ENCODE measurements around the gene APC2.
"Not testable (repeated sequence)": the region's sequence is repeated elsewhere in the genome, so short reads cannot be mapped to it uniquely, and the experiment has no call there.

Gene APC2

DNA sequence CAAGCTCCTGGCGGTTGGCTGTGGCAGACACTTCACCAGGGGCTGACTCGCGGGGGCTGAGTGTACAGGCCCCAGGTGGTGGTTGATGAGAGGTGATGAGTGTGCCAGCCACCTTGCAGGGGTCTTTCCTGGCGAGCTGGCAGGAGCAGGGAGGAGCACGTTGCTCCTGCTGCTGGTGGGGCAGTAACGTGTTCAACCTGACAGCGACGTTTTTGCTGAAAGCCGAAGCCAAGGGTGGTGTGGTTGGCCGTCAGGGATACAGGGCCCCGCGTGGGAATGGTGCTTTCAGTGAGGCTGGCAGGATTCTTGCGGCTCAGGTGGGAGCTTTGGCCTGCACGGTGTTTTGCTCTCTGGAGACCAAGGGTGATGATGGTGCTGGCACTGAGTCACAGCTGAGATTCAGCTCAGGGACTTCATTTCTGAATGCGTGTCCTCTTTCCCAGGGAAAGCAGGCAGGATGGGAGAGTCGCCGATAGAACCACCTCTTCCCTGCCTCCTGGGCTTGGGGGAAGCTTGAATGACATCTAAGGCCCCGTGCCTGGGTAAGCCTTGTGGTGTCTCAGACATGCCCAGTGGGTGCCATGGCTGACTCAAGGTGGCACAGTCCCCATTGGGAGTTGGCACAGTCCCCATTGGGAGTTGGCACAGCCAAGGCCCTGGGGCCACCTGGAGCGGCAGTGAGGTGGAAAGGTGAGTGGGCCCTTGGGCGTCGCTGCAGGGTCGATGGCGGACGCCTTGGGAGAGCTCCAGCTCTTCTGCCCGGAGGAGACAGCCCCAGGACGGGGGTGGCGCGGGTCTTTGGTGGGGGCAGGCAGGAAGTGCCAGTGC, 33.7 kb upstream of the APC2 start:
- DNase-seq, result no peak

DNA sequence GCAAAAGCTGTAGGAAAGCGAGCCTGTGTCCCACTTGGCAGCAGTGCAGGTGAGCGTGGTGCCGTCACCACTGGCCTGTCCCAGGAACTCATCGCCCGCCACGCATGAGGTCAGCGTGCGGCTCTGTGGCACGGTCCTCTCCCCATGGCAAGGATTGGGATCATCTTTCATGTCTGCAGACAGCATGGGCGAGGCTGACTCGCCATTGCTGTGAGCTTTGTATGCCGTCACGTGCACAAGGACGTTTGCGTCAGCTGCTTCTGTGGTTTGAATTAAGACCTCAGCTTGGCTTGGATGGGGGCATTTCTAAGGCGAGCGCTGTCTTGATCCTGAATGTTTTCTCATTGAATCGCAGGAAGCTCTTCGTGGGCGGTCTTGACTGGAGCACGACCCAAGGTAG, 32.8 kb upstream of the APC2 start:
- peak; percentile 33 for DNase-seq

DNA sequence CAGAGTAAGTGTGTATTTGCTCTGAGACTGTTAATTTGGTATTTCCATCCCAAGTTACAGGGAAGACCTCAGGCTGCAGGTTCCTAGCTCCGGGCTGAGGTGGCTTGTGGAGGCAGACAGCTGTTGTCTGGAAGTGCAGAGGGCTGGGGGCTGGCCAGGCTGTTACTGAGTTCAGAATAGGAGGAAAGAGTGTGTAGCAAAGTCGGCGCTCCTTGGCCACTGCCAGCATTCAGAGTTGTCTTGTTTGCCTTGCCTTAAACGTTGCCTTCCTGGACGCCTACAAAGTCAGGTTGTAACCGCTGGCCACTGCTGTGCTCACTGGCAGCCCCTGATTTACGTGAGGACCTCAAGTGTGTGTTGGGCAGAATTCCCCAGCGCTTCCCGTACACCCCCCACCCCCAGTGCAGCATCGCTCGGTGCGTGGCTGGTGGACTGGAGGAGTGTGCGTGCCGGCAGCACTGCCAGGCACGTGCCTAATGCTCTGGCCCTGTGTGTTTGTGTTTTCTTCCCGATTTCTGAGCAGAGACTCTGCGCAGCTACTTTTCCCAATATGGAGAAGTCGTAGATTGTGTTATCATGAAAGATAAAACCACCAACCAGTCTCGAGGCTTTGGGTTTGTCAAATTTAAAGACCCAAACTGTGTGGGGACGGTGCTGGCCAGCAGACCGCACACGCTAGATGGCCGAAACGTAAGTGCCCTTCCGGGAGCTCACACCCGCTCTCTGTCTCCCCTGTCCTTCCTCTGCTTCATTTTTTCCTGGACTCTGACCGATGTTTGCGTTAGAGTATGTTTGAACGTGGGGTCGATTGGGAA, 32.0 kb upstream of the APC2 start:
- DNase-seq, result no peak

DNA sequence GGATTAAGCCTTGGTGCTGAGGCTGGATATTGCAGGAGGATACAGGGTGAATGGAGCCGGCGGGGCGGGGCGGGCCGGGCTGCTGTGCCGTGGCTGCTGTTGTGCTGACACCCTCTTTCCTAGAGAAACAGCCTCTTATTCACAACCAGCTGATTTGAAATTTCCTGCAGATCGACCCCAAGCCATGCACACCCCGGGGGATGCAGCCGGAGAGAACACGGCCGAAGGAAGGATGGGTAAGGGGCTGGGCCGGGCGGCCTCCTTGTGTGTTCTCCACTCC, 31.5 kb upstream of the APC2 start:
- DNase-seq, result no peak

DNA sequence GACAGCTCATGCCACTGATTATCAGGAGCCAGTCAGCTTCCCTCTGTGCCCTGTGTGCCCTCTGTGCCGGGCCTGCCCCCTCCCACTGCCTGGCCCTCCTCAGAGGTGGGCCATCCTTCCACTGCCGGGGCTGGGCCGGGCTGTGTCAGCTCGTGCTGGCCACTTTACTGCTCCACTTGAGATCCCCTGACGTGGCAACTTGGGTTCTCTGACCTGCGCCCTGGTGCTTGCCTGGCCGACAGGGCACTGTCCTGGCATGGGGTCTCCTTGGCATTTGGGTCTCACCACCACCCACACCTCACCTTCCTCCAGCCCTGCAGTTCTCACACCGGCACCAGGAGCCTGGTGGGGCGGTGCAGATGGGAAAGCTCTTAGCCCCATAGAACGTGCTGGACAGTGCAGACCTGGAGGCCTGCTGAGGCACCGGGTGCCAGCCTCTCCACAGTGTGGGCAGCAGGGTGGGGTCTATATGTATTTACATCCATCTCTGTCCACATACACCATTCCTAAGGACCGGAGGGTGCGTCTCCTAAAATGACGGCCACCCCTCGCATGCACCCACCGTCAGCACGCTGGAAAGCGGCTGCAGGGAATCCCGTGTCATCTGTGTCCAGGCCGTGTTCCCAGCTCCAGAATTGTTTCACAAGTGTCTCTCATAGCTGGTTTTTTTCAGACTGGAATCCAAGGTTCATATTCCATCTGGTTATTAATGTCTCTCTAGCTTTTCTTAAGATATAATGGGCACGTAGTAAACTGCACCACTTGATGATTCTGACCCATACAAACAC, 30.8 kb upstream of the APC2 start:
- DNase-seq, result no peak

DNA sequence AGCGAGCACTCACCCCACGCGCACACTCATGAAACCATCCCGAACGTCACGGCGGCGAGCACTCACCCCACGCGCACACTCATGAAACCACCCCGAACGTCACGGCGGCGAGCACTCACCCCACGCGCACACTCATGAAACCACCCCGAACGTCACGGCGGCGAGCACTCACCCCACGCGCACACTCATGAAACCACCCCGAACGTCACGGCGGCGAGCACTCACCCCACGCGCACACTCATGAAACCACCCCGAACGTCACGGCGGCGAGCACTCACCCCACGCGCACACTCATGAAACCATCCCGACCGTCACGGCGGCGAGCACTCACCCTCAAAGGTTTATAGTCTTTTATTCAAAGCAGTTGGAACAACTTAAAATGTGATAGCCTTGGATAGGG, 29.8 kb upstream of the APC2 start:
- DNase-seq, result not testable (repeated sequence)

DNA sequence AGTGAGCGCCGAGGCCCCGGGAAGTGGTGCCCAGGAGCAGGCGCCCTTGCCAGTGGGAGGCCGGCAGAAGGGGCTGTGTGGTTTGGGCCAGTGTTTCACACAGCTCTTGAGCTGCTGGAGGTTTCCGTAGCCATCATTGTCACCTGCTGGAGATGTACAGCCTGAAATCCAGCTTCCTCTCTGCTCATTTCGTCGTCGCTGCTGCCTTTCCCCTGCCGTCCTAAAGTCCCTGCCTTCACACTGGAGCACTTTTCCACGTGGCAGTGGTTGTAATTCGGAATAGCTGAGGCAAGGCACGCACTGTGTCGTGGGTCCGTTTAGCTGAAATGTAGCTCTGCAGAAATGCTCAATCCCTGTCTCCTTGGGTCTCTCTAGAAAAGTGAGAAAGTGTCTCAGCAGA, 29.3 kb upstream of the APC2 start:
- DNase-seq, result no peak

DNA sequence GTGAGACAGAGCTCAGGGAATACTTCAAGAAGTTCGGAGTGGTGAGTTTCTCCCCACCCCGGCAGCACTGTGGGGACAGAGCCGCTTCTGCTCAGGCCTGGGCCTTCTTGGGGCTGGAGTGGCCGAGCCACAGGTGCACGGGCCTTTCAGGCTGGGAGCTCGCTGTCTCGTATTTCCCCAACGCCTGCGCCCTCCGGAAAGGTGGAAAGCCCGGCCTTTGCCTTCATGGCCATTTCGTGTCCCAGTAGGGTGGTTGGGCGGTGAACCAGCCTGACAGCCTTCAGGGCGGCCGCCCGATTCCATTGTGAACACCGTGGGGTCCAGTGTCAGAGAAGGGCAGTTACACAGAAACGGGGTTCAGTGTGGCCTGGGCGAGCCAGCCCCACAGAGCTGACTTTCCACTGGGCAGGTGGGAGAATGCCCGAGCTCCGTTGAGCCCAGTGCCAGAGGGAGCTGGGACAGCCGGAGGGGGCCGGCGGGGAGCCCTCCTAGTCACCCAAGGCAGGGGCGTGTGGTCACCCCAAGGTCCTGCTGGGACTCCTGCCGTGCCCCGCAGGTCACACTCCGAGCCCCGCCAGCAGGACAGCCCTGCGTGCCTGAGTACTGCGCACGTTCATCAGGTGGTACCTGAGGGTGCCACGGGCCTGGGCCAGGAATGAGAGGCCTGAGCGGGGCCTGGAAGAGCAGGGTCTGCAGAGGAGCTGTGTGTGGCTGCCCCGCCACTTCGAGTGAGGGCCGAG, 28.5 kb upstream of the APC2 start:
- DNase-seq, result no peak

DNA sequence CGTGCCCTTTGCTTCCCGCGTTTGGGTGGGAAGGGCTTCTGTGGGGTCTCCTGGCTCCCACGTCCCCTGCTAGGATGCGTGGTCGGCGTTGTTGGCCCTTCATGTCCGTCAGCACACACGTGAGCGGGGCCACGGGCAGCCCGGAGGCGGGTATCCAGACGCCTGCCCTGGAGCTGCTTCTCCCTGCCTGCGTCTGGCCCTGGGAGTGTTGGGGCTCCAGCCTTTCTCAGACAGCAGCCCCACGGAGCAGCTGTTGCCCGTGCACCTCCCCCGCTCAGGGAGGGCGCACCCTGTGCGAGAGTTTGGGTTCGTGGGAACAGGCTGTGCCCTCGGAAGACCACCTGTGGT, 28.0 kb upstream of the APC2 start:
- no peak for DNase-seq

DNA sequence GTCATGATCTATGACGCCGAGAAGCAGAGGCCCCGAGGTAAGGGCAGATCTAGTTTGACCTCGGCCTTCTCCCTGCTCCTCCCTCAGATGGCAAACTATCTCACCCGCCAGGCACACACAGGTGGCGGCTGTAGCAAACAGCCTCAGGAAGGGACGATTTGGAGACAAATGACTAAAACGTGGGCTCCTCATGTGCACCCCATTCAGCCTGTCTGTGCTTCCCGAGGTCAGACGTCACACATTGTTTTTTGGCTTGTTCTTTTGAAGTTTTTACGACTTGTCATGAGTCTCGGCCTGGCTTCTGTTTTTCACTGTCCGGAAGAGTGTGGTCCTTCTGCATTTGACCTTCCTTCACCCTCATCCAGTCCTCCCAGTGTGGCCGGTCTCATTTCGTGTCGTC, 27.6 kb upstream of the APC2 start:
- DNase-seq, result no peak

DNA sequence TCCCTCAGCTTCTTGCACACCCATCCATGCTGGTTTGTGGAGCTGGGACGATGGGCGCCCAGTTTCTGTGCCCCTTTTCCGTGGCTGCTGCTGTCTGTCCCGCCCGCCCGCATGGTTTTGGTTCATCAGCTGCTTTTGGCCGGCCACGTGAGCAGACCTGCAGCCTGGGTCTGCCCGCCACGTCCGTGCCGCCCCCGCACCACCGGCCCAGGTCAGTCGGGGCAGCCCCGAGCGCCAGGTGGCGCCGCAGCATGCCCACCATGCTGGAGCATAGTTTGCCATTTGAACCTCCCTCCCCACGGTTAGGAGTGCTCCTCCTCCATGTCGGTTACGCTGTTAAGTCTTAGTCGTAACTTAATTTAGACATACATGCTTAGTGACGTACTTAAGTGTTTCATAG, 27.0 kb upstream of the APC2 start:
- no peak for DNase-seq

DNA sequence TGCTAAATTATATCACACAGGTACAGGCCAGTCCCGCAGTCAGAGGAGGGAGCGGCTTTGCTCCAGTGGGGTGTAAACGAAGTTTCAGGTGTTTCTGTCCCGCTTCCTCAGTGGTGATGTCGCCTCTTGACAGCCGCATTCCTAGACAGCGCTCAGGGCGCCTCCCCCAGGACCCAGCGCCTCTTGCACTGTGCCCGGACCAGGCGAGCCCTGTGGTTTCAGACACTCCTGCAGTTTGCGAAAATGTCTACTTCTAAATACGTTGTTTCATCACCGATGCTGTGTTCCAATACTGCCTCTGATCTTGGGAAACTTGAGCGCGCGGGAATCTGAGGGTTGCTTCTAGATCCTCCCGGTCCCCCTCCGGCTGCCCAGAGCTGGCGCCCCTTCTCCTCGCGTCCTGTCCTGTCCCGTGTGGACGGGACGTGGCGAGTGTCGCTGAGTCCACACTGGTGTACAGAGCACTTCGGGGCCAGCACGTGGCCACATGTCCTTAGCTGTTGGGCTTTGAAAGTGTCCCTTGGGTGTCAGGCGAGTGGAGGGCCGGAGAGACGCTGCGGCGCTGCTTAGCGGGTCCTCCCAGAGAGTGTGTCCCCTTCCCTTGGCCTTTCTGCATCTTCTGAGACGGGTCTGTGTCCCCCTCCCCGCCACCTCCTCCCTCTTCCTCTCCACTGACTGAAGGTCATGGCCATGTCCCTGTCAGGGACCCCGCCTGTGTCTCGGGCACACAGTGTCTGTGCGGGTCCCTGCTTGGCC, 26.3 kb upstream of the APC2 start:
- no peak for DNase-seq

DNA sequence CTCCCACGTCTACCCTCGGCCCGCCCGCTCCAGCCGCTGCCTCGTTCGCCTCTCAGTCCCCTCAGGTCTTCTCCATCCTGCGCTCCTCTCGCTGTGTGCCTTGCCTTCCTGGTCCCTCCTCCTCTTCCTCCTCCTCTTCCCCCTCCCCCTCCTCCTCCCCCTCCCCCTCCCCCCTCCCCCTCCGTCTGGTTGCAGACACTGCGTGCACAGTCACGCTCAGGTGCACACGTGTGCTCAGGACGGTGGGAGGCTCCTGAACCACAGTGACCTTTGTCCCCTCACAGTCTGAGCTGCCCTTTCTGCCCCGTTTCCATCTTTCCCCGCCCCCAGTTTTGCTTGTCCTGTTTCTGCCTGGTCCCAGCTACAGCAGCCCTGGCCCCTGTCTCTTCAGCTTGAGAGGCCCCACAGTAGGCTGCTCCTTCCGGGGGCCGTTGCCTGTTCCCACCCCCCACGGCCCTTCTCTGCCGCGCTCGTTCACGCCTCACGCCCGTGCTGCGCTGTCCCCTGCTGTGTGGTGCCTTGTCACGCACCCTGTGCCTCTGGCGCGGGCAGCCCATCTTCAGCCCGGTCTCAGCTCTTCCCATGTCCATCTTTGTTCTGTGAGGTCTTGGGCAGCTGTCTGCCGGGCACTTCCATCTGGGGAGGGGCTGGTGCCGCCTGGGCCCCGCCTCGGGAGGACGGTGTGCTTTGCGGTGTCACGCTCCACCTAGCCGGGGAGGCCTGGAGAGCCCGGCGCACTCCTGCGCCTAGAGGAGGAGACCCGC, 25.5 kb upstream of the APC2 start:
- no peak for DNase-seq

DNA sequence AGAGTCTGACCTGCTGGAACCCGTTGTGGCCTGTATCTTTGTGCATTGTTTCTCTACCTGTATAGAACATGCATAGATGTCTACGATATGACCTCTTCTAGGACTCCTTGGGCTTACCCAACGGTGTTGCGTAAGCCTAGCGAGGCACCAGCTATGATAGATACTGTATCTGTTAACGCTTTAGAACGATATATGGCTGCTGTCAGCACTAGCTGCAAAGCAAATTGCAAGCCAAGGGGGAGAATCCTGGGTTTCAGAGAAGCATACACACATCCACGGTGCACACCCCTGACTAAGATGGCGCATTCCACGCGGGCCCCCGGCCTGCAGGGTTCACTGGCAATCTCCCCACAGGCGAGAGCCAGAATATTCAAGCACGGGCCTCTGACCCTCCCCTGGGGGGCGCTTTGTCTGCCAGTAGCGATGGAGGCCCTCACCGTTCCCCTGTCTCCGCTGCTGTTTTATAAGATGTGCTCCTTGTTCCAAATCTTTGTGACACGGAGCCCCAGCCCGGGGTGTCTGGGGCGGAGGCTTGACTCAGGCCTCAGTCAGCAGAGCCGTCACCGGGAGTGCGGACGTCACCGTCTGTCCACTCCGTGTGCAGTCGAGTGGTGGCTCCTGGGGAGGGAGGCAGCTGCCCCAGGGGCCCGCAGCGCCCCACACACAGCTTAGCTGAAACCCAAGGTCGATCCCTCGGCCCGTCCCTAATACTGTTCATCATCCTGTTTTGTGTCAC, 24.7 kb upstream of the APC2 start:
- no peak for DNase-seq

DNA sequence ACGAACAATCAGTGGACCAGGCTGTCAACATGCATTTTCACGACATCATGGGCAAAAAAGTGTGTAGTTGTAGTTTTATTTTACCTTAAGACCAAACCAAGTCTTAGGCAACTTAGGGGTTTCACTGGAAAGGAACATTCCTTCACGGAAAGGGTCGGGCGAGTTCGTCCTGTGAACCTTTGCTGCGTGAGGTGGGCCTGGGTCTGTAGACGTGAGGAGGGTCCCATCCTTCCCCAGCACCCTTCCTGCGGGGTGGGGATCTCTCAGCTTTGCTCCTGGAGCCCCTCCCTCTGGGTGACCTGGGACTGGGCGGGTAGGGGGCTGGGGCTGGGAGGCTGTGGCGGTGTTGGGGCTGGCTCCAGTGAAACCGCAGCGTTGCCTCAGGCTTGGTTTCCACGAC, 24.0 kb upstream of the APC2 start:
- DNase-seq, result no peak

DNA sequence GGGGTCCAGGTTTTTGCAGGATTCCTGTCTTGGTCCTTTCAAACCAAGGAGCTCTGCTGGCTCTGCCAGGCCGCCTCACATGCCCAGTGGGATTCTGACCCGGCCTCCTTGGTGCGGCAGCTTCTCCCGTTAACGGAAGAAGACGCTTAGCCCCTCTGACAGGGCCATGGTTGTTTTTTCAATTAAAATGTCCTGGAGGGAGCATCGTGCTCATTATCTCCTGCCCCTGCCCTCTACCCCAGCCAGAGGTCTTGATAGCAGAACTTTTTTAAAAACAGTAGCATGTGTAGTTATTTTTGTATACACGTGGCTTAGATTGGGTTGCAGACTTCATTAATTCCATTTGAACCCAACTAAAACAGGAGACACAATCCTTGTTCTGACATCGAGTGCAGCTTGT, 23.2 kb upstream of the APC2 start:
- no peak for DNase-seq

DNA sequence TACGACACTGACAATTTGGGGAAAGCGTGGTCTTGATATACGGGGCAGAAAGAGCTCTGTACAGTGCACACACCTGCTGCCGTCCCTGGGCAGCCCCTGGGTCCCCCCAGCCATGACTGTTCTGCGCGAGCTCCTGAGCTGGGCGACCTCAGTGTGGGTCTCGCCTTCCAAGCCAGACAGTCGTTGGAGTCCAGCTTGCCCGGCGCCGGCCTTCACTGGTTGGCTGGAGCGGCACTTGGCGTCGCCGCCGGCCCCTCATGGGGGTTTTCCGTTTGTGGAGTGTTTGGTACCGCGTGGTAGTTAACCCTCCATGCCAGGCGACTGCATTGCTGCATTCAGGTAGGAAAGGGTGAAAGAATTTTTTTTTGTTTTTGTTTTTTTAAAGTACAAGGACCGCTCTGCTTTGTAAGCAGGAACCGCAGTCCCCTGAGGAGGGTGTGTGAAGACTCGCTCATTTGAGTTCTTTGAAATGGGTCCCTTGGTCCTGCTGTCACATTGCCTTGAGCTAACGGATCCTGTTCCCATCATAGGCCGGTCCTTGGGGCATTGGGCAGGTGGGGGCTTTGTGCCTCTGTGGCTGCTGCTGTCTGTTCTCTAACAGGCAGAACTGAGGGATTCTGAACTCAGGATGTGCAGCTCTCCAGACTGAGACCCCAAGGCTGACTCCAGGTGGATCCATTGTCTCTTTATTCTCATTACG, 22.6 kb upstream of the APC2 start:
- no peak for DNase-seq

DNA sequence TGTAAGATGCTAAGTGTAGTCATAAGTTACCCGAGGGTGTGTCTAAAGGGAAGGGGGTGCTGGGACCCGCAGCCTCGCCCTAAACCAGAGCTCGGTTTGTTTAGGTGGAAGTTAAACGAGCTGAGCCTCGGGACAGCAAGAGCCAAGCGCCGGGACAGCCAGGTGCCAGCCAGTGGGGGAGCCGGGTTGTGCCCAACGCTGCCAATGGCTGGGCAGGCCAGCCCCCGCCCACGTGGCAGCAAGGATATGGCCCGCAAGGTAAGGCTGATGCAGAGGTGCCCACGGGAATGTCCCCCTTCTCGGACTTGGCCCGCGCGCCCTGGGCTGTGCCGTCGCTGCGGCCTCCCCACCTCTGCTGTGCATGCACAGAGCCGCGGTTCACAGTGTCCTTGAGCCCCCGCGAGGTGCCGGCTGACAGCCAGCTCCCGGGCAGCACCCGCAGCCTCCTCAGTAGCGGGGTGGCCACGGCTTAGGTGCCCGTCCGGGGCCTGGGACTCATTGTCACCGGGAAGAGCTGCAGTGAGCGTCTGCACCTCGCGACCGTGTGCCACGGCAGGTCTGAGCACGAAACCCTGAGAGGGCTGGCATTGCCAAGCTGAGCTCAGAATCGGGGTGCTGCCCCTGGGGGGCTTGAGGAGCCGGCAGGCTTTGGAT, 21.1 kb upstream of the APC2 start:
- no peak for DNase-seq

DNA sequence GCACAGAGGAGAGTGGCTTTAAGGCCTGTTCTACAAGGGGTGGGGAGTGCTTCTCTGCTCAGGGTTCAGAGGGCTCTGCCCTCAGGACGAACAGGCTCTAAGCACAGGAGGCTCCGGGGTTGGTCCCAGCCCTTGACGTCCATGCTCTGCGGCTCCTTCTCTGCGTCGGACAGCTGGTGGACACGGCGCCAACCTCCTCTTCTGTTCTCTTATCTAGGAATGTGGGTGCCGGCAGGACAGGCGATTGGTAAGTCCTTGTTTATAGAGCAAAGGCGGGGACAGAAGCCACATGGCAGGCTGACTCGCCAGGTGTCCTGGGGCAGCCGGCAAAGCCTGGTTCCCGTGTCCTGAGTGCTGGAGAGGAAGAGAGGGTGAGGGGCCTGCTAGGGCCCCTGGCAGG, 20.2 kb upstream of the APC2 start:
- no peak for DNase-seq

DNA sequence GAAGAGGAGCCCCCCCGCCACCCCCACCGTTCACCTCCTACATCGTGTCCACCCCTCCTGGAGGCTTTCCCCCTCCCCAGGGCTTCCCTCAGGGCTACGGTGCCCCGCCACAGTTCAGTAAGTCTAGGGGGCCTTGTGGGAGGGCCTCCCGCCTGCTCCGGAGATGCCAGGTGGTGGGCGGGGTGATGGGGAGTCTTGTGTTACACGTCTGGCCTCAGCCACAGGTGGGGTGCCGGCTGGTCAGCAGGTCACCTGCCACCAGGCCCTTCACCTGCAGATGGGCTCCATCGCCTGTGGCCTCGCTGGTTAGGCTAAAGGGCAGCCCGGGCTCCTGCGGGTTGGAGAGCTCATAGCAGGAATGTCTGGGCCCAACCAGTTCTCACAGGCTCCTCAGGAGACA, 19.7 kb upstream of the APC2 start:
- no peak for DNase-seq
